Activated CD4-positive, CD25-positive, alpha-beta regulatory T cell treated with anti-CD3 and anti-CD28 coated beads, Interleukin-2, amount 50 U/mL, for 72 hours (primary cell): Measurements from ENCODE around the gene MCM9.
"Not testable (repeated sequence)": the region's sequence is repeated elsewhere in the genome, so short reads cannot be mapped to it uniquely, and the experiment has no call there.

ENCODE experiments used
- DNase-seq: peaks from one replicate; pipeline ENCODE4 v3.0.0; 2021

The MCM9 gene

DNA sequence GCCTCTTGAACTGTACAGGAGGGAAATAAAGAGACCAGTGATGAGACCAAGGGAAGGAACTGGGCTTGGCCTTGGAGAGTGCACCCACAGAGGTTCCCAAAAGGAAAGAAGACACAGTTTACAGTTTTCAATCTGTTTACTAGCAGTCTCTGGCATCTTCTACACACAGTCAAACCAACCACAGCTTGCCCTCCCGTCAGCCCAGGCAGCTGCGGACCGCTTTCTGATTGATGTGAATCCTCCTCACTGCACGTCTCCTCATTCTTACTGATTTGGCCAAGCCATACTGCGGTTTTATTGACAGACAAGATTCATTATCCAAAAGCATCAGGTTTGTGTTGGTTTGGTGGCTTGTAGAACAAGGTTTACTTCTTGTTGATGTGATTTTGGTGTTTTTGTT lies 145.5 kb downstream of the MCM9 start:
- DNase-seq = no peak

DNA sequence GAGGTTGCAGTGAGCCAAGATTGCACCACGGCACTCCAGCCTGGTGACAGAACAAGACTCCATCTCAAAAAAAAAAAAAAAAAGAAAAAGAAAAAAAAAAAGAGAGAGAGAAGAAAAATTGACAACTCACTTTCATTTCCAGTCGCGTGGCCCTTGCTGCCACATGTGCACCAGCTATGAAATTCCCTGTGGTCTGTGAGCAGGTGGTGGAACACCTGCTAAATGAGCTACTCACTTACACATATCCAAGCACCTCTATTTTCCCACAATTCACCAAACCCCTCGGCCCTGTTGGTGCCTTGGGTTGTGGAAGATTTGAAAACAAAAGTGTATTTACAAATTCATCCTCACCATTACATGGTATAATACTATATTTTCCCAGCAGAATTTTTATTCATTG lies 146.3 kb downstream of the MCM9 start:
- DNase-seq = no peak

DNA sequence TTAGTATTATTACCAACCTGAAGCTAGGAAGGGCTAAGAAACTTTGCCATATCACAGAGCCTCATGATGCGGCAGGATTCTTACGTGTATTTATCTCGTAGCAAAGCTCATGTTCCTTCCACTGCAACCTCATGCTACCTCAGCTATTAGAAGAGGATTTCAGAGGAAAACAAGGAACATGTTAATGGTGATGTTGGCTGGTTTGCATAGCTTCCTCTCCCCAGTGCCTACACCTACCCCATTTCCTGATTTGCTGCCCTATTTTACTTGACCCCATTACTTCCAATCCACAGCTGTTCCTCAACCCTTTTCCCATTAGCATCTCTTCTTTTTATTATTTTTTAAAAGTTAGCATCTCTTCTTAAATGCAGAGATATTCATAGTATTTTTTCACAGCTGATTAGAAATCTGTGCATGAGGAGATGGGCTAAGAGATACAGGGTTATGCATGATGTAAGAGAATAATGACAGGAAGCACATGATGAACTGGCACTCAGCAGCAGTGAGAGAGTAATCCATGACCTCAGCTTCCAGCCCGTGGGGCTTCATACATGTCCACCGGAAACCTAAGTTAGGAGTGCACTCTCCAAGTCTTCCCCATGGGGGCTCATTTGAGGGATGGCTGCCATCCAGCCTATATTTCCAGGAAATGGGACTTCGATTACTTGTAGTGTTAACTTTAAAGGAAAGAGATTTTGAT lies 147.1 kb downstream of the MCM9 start:
- DNase-seq = no peak

DNA sequence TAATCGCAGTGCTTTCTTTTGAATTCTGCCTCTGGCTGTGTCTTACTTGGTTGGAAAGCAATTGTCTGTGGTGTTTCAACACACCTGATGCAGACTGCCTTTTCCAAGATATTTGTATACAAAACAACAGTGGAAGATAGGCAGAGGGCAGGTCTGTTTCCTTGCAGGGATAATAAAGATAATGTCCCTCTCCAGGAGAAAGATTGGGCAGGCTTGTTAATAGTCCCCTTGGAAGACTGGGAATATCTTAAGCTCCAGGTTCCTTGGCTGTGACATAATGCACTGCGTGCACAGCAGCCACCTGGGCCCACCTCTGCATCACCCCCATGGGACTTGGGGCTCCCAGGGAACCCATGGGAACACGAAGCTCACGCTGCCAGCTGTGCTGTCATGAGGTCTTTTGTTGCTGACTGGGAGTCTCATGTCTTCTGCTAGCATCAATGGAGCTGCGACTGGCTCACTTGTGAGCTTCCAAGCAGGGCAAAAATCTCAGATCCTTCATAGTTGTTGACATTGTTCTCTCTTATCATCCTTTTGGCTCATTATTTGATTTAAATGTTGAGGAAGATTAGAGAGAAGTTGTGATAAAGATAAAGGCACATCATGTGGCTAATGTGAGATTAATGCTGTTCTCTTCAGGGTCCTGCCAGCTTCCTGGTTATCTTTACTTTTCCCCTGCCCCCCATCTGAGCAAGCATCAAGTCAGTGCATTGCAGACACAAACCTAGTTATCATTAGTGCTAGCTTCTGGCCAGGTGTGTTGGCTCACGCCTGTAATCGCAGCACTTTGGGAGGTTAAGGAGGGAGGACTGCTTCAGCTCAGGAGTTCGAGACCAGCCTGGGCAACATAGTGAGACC lies 148.1 kb downstream of the MCM9 start:
- DNase-seq = no peak

DNA sequence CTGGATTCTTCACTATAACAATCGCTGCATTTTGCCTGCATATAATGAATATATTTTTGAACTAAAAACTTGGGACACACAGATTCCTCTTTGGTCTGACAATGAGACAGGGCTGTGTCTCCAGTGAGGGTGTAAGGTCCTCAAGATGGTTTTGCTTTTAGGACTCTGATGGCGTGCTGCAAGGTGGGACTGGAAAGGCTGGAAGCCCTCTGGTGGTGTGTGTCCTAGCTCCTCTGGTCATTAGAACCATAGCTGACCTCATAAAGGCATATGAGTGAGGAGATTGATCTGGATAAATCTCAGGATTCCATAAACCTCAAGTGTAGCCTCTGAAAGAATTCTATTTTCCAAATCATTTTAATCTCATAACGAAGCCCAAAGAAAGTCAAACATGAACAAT lies 149.4 kb downstream of the MCM9 start:
- DNase-seq = no peak

DNA sequence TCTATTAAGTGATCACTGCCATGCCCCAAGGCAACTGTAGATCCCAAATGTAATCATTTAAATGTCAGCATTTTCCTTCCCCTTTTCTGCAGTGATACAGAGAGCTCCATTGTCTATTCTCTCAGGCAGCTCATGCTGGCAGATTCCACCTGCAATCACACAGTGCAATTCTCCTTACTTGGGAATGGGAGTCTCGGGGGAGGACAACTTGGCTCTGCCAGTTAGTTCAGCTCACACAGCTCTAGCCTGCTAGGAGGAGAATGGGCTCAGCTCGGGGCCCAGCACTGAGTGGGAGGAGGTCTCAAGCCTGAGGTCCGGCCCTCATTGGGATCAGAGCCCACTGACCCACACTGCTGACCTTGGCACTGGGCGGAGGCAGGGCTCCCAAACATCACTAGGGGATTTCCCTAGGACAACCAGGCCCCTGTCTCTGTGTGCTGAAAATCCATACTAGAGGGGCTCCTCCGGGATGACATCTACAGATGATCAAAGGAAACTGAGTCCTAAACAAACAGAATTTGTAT lies 150.3 kb downstream of the MCM9 start:
- DNase-seq = no peak

DNA sequence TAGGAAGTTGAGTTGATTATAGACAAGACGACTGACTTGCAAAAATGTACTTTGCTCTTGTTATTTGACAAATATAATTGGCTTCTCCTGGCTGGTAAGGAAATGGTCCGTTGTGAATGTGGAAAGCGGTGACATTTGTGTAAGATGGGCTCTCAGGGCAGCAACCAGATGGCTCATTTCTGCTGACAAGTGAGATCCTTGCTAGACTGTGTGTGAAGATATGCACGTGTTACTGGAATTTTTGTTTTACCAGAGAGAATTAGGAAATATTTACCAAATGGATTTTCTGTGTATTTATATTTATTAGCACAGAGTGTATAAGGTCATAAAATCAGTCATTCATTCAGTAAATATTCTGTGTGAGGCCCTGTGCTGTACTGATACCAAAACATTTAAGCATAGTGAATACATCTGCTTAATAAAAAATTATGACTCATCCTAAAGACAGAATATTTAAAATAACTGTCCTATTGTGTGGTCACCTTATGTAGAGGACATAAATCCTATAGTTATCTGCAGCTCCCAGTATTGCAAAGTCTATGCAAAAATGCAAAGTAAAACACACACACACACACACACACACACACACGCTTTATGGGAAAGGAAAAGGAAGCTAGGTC lies 150.9 kb downstream of the MCM9 start:
- DNase-seq = no peak

DNA sequence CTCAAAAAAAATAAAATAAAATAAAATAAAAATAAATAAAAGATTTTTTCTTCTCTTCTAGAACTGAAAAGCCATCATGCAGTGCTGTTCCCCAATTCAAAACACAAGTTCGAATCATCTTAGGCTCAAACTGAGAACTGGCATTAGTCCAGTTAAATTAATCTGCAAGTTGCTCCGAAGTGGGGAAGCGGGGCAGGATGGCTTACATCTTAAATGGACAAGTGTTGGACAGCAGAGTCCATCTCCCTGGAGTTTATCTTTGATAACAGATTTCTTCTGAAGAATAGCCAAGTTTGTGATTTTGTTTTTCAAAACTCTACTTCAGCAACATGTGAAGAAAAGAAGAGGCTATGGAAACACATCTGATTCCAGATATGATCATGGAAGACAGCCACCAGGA lies 152.3 kb downstream of the MCM9 start:
- no peak for DNase-seq

DNA sequence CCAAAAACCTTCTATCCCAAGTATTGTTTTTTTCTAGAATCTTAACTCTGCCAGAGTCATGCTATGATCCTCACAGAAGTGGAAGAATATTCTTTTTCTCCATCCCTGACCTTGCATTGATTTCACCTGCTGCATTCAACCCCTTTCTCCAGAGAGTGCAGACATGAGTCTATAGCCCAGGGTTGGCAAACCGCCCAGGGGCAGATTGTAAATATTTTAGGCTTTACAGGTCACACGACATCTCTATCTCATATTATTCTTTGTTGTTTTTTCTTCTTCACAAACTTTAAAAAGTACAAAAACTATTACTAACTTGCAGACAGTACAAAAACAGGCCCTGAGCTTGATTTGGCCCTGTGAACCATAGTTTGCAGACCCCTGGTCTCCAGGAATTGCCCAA lies 153.1 kb downstream of the MCM9 start:
- DNase-seq = no peak

DNA sequence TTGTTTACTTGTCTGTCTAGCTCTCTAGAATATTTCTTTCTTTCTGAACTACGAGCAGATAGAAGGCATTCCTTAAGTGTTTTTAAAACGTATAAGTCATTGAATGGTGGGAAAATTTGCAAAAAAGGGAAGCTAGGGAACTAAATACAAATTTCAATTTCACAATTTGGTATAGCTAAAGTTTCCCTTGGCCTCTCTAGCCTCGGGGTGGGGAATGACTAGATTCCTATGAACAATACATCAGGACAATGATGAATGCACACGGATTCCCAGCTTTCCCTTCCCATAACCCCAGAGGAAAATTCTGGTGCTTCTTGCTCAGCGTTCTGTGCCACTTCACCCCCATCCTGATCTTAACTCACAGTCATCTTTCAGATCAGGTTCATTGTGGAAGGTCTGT lies 154.3 kb downstream of the MCM9 start:
- DNase-seq = no peak

DNA sequence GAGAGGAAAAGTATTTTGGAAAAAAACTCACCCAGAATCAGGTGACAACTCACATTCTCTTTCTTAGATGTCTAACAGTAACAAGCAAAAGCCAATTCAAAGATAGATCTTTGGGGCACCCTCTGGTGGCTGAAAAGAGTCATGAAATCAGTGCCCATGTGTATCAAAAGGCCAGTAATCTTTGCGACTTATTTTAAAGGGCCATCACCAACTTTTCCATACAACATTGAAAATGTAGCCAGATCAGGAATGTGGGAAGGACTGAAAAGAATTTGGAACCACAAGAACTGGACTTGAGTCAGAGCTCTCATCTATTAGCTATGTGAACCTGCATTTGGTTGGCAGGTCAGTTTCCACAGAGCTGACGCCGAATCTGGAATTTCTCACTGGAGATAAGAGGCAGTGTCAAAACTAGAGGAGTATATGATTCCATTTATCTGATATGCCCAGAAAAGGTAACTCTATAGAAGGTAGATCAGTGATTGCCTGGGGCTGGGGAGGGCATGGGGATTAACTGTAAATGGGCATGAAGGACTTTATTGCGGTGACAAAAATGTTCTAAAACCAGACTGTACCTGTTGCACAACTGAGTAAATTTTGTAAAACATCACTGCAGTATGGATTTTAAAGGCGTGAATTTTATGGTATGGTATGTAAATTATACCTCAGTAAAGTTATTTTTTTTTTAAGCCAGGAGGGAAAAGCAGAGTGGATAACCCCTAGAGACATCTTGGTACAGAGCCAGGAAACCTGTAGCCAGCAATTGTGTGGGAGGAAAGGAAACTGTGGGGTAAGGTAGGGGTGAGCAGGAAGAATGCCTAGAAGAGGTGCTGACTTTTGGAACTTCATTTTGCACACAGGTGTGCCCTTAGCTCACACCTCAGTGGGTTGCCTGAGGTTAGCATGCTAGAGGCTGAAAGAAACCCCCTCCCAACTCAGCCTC lies 158.1 kb downstream of the MCM9 start:
- peak; percentile 50 for DNase-seq

DNA sequence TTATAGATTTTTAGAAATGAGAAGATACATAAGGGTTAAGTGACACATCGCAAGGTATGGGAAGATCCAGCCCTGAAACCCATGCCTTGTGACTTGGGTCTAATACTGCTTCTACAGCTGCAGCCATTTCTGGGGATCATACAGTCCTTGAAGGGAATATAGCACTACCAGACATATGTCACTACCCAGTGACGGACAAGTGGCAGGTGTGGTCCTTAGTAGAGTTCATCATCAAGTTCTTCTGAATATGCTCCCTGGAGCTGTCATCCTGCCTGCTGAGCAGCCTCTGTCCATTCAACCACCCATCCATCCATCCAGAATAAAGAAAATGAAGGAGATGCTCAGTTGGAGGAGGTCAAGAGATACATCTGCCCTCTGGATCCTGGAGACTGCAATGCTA lies 159.6 kb downstream of the MCM9 start:
- DNase-seq = no peak

DNA sequence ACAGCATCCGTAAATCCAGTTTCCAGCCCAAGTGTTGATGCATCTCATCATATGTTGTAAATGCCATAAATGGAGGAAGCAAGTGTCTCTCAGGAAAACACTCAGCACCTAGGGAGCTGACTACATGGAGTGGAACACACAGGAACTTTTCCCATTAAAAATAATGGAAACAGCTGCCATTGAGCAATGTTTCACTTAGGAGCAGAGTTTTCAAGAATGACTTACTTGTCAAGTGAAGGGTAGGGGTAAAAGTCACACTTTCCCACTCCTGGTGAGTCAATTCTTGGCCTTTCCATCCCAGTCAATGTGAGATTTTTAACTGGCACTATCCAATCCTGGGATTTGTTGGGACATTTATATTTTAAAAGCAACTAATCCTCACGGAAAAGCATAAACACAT lies 160.4 kb downstream of the MCM9 start:
- DNase-seq = no peak

DNA sequence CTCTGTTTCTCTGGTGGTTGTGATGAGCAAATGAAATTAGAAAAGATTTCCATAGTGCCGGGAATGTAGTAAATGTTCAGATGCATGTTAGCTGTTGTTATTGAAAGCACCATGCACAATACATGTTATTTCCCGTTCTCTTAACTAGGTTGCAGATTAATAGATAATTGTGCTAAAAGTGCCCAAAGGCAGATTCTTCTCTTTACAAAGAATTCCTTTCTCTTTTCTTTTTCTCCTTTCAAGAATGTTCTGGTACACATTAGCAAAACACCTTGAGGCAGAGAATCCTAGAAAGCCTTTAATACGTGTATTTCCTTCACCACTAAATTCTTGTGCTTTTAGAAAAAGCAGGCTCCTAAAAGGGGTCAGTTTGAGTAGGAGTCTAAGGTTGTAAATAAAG lies 162.1 kb downstream of the MCM9 start:
- no peak for DNase-seq

DNA sequence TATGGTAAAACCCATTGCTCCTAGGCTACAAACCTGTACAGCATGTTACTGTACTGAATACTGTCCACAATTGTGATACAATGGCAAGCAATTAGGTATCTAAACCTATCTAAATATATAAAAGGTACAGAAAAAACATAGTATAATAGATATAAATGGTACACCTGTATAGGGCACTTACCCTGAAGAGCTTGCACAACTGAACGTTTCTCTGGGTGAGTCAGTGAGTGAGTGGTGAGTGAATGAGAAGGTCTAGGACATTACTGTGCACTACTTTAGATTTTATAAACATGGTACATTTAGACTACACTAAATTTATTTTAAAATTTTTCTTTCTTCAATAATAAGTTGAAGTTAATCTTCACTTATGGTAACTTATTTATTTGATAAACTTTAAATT lies 163.7 kb downstream of the MCM9 start:
- no peak for DNase-seq

DNA sequence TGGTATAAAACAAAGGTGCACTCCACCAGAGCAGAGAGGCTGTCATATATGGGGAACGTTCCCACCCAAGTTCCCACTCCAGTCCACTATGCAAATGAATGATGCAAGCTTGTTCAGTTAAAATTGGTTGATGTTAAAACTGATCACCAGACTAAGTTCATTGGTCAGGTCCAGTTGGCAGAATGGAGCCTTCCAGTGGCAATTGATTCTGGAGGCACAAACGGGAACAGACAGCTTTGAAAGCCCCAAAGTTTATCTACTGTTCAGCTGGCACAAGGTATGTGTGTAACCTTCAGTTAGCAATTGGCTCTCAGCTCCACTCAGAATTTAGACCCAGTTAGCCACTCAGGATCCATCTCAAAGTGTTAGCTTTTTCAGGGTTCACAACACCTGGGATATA lies 164.1 kb downstream of the MCM9 start:
- no peak for DNase-seq

DNA sequence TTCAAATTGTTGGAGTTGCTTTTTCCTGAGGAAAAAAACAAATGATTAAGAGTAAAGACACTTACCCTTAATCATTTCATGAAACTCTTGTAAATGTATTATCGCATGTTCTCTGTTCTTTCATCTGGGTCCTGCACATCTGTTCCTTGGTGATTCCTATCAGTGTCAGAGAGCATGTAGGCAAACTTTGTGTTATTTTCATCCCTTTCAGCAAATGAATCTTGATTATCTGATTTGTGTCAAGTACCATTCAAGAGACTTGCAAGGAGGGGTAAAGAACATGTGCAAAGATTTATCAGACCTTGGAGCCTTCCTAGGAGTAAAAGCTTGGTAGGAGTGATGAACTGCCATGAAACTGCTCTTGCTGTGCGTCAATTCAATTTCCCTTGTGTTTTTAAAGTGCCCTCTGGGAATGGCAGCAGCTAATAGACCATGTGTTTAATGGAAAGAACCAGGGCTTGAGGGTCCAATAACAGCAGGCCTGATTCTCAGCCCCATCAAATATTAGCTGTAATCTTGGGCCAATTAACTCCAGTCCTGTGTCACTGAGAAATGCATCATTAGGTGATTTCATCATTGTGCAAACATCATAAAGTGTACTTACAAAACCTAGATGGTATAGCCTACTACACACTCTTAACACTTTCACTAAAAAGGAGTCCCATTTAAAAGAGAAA lies 164.7 kb downstream of the MCM9 start:
- no peak for DNase-seq

DNA sequence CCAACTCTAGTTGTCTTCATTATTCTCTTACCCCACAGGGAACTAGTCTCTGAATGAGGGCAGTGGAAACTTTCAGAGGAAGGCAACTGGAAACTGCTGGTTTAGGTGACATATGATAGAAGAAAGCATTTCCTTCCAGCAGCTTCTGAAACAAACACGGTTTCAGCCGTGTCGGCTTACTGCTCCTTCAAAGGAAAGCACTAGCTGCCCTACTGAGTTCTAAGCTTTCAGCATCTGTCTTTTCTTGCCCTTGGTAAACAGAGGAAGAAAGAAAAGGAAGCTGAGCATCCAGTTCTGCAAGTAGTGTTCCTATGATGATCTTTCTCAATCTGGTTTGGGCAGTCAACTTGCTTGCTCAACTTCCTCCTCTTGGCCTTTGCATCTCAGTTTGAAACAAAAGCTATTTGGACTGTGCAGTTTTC lies 166.0 kb downstream of the MCM9 start:
- no peak for DNase-seq

DNA sequence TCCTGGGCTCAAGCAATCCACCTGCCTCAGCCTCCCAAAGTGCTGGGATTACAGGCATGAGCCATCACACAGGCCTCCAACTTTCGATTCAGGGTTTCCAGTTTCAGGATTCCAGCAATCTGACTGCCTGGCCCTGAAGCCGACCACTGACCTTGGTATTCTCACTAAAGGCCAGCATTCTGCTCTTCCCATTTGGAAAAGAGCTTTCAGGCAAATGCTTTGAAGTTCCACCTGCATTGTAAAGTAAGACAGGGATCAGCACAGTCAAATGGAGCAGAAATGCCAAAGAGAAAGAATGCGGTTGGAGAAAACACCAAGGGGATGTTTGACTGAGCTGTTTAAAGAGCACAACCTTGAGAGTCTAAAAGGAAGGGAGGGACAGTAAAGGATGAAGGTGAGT lies 166.5 kb downstream of the MCM9 start:
- DNase-seq = no peak

DNA sequence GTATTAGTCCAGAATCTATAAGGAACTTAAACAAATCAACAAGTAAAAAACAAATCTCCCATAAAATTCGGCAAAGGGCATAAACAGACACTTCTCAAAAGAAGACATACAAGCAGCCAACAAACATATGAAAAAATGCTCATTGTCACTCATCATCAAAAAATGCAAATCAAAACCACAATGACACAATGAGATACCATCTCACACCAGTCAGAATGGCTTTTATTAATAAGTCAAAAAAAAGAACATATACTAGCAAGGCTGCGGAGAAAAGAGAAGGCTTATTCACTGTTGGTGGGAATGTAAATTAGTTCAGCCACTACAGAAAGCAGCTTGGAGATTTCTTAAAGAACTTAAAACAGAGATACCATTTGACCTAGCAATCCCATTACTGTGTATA lies 169.6 kb downstream of the MCM9 start:
- not testable (repeated sequence) for DNase-seq

DNA sequence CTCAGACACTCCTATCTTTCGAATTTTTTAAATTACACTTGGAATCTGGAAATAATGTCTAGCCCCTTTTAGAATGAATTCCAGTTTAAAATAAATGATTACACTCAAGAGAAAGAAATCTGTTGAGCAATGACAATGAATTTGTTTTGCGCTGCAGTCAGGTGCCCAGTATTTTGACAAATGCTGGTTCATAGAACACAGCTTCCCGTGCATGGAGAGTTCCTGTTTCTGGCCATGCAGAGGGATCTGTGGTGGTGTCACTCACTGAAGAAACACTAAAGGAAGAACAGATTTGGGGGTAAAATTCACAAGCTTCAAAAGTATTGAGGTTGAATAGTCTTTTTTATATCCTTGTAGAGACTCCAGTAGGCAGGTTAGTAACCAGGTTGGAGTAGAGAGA lies 170.2 kb downstream of the MCM9 start:
- DNase-seq = no peak
